T47D (cell line): Measurements from ENCODE around the gene MMRN2.
A peak's percentile ranks its signal among the peaks of the same experiment; 100 is the strongest.
"Not testable (repeated sequence)": the region's sequence is repeated elsewhere in the genome, so short reads cannot be mapped to it uniquely, and the experiment has no call there.

Experiments used
- DNase-seq, 2 experiments: peaks; one replicate each; pipeline versions ENCODE4 v3.0.0 to v3.0.0-alpha.2; 2011 to 2012; ENCODE audit warnings: low read depth in 1 of 2, low spot score in 1 of 2
- JUND ChIP-seq: IDR thresholded peaks from 2 replicates; pipeline ENCODE4 v1.6.1; 2012; ENCODE audit warnings: low read depth
- in situ Hi-C: cut with HindIII; loops from 2 replicates; pipeline ENCODE4 v1.10.0; 2016; ENCODE audit warnings: low sequenced_read_pairs, low pct_unique_long_range_greater_than_20kb

The MMRN2 gene

DNA sequence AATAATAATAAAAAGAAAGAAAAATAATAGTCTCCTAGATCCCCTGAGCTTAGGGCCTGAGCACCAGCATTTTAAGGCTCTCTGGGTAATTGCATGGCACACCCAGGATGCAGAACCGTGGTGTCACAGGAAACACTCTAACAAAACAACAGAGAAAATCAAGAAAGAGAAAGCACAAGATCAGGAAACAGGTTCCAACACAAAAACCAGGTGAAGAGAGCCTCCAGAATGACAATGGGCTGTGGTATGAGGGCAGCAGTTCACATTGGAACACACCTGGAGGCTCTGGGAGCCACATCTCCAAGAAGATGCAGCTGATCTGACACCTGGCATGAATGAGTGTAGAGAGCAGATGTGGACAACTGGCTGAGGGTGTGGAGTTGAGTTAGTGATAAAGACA, 7.1 kb downstream of the MMRN2 start:
- in situ Hi-C loops, result no loop called here
- DNase-seq, result no peak
- no peak for TF ChIP-seq JUND

DNA sequence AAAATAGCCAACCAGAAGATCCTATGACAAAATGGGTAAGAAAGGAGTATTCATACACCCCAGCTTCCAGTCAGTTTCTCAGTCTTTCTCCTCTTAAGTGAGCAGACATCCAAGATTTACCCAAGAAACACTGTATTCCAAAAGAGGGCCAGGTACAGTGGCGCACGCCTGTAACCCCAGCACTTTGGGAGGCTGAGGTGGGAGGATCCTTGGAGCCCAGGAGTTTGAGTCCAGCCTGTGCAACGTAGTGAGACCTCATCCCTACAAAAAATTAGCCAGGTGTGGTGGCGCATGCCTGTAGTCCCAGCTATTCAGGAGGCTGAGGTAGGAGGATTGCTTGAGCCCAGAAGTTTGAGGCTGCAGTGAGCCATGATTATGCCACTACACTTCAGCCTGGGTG, 9.6 kb downstream of the MMRN2 start:
- DNase-seq, in situ Hi-C loops: not testable (repeated sequence)

DNA sequence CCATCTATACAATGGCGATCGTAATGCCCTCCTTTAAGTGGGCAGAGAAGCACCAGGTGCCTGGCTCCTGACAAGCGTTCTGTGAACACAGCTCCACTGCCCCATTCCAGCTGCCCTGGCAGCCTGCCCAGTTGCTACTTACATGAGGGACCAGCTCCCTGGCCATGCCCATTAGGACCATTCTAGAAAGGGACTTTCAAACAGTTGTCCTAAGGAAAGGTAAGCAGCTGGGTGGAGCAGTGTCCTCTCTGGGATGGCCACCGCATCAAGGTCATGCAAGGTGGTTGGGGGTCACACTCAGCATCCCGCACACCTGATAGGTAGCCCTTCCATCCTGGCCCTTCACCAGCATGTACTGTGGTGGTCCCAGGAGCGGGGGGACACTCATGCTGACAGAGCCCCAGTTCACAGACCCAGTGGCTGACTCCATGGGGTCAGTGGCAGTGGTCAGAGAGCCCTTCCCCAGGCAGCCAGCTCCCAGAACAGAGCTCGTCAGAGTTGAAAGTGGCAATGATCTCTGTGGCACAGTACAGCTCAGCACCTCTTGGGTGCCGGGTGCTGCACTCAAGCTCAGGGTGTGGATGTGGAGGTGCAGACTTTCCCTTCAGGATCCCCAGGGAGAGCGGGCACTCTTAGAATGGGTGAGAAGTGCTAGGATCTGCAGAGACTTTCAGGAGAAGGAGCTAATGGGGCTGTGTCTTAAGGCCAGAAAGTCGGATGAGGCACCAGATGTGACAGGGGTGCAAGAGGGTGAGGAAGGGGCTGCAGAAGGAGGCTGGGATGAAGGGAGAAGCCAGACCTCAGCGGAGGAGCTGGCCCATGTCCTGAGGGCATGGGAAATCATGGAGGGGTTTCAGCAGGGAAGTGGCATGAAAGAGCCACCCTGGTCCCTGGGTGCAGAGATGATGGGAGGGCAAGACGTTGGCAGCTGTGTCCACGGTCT, 10.9 kb downstream of the MMRN2 start:
- no peak for DNase-seq
- TF ChIP-seq JUND, result no peak
- in situ Hi-C loops, result no loop called here

DNA sequence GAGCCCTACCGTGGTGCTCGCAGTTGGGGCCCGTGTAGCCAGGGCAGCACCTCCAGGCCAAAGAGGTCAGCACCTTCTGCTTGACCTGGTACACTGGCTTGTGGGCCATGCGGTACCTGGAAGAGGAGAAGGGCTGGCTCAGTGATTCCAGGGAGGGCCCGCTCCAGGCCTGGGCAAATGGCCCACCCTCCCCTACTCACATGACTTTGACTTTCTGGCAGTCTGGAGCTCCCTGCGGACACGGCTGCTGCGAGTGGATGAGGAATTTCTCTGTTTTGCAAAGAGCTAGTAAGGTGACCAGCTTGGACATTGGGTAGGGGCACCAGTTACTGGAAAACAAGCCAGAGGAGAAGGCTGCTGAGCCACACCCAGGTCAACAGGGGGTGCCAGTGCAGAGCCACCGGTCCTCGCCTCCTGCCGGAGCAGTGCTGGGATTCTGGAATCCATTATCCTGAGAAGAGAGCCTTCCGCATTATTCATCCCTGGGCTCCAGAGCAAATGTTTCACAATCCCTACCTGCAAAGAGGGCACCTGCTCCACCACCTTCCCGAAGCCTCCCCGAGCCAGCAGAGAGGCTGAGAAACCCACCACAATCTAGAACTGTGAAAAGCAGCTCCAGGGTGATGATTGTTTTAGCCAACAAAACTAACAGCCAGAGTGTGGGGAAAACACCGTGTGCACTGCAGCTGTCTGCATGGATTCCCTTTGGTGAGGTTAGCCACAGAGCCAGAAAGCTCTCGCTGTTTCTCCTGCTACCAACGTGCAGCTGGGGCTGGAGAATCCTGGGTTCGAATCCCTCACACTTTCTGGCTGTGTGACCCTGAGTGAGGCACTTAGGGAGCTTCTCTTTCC, 11.8 kb downstream of the MMRN2 start:
- no peak for TF ChIP-seq JUND
- in situ Hi-C loops, result no loop called here
- DNase-seq, result peak in 1 of 2 experiments; percentile 45

DNA sequence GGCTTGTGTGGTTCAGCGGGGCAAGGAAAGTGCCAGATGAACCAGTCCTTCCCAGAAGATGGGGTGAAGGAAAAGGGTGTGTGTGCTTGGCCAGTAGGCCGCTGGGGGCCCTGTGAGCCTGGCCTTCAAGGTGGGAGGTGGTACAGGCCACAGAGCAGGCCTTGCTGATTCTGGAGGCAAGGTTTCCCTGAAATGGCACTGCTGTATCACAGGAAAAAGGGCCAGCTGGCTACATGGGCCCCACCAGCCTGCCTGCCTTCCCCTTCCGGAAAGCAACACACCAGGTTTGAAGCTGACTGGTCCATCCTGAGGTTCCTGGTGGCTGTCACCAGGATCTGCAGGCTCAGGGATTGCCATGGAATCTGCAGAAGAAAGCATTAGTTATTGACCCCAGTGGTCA, 12.5 kb downstream of the MMRN2 start:
- in situ Hi-C loops, result no loop called here
- no peak for DNase-seq
- no peak for TF ChIP-seq JUND

DNA sequence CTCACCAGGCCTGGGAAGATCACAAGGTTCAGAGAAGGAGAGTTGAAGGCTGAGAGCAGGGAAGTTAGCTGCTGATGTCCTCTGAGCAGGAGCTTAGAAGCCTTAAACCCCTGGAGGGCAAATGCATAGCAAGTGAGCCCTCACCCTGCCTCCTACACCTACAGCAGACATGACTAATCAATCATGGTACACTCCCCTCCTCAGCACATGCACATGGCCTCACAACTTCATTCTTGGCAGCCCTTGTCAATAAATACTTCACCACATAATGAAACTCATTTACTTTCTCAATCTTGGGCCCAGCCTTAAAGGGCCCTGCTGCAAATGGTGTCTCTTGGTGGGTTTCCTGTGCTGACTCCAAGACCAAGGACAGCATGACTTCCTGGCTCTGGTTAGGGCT, 12.9 kb downstream of the MMRN2 start:
- peak in 1 of 2 experiments; percentile 67 for DNase-seq
- TF ChIP-seq JUND, result no peak
- in situ Hi-C loops, result no loop called here

DNA sequence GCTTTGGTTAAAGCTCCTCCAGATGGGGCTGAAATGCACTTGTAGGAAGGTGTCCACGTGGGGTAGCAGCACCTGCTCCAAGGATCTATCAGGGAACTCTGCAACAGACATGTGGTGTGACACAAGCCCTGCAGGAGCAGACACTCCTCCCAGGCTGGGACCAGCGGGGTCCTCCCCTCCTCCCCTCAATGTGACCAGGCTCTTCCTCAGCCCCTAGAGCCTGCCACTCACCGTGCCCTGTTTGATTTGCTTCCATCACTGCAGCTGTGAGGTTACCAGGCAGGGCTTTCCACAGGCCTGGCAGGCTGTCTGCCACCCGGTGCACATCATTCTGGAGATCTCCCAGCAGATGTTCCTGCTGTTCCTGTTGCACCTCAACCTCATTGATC, 13.4 kb downstream of the MMRN2 start:
- in situ Hi-C loops, result no loop called here
- no peak for TF ChIP-seq JUND
- no peak for DNase-seq

DNA sequence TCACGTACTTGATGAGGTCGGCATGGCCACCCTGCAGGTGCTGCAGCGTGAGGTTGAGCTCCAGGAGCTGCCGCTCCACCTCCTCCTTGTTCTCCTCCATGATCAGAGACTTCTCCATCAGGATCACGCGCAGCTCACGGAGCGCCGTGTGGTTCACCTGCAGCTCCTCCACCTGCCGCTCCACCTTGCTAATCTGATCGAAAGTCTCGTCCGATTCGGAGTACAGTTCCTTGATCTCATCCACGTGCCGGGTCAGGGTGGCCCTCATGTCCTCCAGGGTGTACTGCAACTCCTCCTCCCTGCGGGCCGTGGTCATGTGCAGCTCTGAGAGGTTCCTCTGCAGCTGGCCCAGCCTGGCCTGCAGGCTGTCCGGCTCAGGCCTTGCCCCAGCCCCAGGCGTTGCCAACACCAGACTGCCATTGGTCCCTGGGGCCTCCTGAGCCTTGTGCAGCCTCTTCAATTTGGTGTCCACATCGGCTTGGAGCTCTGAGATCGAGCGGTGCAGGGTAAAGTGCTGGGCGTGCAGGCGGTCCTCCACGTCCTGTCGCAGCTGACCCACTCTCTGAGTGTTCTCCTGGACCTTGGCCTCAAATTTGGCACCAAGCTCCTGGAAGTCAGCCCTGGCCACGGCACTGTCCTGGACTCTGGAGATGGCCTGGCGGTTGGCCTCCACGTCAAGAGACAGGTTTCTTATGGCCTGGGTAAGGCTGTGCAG, 13.9 kb downstream of the MMRN2 start:
- TF ChIP-seq JUND, result no peak
- no peak for DNase-seq
- in situ Hi-C loops, result no loop called here

DNA sequence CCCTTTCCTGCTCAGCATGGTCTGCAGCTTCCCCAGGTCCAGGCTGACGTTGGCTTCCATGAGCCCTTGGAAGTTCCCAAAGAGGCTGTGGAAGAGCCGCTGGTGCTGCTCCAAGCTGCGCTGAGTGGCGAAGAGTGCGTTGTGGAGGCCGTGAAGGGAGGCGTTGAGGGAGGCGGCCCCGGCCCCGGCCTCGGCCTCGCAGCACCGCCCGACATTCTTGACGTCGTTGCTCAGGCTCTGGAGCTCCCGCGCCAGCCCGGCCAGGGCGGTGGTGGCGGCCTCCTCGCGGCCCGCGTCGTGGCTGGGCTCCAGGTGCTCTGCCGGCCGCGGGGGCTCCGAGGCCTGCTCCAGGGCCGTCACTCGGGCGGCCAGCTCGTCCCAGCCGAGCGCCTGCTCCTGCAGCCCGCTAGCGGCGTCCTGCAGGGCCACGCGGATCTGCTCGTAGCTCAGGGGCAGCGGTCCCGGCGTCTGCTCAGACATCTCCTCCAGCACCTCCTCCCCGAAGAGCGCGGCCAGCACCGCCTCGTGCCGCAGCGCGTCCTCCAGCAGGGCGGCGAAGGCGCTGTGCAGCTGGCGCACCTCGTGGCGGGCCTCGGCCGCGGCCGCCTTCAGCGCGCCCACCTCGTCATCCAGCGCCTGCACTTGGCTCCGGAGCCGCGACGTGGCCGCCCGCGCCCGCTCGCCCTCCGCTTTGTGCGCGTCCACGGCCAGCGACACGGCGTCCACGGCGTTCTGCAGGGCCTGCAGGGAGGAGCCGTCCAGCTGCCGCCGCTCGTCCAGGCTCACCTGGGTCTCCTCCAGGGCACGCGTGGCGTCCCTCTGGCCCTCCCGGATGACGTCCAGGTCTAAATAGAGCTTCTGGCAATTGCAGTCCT, 14.7 kb downstream of the MMRN2 start:
- TF ChIP-seq JUND, result no peak
- in situ Hi-C loops, result no loop called here
- no peak for DNase-seq

DNA sequence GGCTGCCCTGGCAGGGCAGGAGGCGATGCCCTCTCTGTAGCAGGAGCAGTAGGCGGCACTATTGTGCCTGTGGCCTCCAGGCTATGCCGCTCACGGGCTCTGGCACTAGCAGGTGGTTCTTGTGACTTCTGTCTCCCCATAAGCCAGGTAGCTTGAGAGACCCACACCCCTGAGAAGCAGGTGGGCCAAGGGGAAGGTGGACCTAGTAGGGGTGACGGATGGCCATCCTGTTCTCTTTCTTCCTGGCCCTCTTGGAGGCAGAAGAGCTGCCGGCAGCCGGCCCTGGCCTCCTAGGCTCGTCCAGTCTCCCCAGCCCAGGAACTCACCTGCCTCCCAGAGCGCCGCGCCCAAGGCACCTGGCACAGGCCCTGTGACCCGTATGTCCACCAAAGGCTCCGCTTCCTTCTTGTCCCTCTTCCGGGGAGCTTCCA, 15.4 kb downstream of the MMRN2 start:
- no peak for DNase-seq
- in situ Hi-C loops, result no loop called here
- TF ChIP-seq JUND, result no peak

DNA sequence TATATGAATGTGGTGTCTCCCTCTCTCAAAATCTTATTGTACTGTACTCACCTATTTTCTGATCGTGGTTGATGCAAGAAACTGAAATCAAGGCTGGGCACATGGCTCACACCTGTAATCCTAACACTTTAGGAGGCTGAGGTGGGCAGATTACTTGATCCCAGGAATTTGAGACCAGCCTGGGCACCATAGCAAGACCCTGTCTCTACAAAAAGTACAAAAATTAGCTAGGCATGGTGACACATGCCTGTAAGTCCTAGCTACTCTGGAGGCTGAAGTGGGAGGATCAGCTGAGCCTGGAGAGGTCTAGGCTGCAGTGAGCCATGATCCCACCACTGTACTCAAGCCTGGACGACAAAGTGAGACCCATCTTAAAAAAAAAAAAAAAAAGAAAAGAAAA, 16.0 kb downstream of the MMRN2 start:
- no peak for DNase-seq
- no peak for TF ChIP-seq JUND
- in situ Hi-C loops, result no loop called here

DNA sequence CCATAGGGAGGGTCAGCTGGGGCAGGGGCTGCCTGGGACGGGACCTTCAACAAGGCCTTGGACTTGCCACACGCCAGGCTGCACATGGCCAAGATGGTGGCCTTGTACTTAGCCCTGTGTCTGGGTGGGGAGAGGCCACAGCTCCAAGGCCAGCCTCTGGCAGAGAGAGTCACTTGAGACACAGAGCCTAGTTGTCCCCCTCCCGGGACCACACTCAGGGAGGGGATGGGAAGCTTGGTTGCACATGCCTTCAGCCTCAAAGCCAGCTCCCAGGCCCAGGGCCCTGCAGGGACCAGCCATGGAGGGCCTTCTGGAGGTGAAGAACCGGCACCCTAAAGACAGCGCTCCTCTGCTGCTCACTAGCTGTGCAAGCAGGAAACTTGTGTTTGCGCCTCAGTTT, 16.7 kb downstream of the MMRN2 start:
- in situ Hi-C loops, result no loop called here

DNA sequence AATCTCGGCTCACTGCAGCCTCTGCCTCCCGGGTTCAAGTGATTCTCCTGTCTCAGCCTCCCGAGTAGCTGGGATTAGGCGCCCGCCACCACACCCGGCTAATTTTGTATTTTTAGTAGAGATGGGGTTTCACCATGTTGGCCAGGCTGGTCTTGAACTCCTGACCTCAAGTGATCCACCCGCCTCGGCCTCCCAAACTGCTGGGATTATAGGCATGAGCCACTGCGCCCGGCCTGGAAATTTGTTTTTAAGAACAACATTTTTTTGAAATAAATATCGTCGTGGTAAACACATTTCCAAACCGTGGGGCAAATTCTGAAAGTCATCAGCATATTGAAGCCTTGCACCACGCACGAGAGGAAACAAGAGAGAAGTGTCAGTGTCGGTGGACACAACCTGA, 17.3 kb downstream of the MMRN2 start:
- DNase-seq, in situ Hi-C loops: not testable (repeated sequence)

More for the DNA sequence above, 16.7 kb downstream of the MMRN2 start:
- no peak for TF ChIP-seq JUND
- no peak for DNase-seq
